Activated CD8-positive, alpha-beta memory T cell treated with anti-CD3 and anti-CD28 coated beads, Interleukin-2, amount 50 U/mL, for 24 hours (primary cell): ENCODE data around the gene PUM1.
"Not testable (repeated sequence)": the region's sequence is repeated elsewhere in the genome, so short reads cannot be mapped to it uniquely, and the experiment has no call there.

Source experiments
- DNase-seq: peaks from one replicate; pipeline ENCODE4 v3.0.0-alpha.2; 2020; ENCODE audit errors: extremely low read depth

The PUM1 gene

DNA sequence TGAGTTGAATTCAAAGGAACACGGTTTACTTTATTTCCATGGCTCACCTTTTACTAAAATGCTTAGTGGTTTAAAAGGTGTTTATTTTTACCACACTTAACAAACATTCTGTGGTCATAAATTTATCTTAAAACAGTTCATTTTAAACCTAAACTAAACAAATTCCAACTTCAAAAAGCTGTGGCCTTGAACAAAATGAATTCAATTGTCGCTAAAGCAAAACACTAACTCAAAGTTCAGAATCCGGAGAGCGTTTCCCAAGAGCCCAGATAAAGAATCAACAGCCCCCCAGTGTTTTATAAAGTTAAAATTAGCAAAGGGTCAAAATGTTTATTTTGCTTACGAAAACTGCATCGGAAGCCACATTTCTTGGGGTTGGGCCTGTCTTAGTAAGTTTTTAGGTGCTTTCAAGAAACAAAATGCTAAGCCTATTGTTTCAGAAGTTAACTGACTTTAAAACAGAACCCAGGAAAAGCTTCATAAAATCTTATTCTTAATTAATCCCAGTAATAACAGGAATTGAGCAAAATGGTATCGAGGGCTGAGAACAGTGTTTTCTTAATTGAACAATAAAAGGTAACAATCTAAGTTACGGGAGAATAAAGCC lies 1.3 kb downstream of the PUM1 start:
- DNase-seq: no peak

DNA sequence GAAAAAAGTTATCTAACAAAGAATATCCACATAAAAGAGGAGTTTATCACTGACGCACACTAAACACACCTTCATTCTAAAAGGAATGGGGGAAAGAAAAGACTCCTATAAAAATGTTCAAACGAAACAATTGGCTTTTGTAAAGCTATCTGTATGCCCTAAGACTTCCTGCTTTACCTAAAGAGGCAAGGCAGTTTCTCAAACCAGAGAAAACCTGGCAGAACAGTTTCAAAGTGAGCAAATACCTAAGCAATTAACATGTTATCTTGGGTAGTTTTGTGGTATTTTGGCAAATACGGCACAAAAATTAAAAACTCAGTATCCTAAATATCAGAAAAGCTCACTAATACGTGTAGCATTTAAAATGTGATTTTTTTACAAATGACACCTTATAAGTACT lies 1.9 kb downstream of the PUM1 start:
- DNase-seq: no peak

DNA sequence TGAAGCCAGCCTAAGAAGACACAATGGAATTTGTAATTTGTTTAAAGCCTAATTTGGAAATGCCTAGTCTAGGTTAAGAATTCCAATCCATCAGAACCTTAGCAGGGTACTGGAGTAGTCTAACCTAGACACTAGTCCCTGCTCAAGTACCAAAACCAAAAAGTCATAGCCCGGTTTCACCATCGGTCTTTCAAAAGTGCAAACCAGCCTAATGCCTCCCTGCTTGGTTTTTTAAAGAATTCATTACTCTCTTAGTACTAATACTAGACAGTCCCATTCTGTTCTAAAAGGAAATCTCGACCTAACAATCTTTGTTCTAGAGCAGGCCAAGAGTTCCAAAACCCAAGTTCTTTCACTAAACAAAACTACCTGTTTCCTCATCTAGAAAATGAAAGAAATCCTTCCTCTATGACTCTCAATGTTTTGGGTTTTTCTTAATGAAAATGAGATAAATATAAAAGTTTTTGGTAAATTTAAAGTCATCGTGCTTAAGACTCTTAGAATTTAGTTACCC lies 2.6 kb downstream of the PUM1 start:
- DNase-seq: no peak

DNA sequence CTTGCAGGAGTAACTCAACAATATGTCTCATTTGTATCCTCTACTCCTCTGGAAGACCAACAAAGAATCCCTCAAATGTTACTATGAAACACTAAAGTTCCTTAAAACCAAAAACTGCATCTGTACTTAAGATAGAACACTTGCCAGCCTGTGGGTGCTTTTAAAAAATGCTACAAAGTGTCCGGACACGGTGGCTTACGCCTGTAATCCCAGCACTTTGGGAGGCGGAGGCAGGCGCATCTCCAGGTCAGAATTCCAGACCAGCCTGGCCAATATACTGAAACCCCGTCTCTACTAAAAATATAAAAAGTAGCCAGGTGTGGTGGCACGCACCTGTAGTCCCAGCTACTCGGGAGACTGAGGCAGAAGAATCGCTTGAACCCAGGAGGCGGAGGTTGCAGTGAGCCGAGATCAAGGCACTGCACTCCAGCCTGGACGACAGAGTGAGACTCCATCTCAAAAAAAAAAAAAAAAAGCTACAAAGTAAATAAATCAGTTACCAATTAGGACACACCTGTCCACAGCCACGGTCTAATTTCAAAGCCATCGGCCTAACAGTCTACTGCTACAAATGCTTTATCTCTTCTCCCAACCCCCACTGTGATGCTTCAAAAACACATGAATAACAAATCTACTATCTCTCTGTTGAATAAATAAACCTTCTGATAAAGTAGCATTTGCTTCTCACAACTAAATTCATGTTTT lies 3.2 kb downstream of the PUM1 start:
- DNase-seq: not testable (repeated sequence)

DNA sequence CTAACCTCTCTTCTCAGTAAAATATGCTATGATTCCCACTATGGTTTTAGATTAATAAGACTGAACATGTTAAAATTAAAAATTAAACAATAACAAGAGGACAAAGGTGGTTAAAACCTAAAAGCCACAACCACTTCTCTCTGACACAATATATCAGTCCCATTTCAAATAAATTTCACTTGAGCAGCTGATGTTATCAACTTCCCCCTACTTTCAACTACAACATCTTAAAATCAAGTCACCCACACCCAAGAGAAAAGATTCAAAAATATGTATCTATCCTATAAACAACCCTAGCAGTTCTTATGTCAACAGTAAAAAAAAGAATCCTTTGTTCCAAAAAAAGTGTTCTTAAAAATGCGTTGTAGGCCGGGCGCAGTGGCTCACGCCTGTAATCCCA lies 7.5 kb downstream of the PUM1 start:
- DNase-seq: no peak

DNA sequence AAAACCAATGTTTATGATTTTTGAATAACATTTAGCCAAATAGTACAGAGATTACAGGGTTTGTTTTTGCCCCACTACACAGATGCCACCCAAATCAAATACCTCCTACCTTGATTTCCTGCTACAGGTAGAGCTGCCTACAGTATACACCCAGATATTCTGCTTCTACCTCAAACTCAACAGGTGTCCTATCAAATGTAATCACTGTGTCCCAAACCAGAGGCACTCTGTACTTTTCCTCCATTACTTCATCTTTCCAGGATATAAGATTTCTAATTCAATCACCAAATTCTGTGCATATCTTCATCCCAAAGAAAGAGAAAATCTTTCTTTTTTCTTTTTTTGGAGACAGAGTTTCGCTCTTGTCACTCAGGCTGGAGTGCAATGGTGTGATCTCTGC lies 9.6 kb downstream of the PUM1 start:
- no peak for DNase-seq

DNA sequence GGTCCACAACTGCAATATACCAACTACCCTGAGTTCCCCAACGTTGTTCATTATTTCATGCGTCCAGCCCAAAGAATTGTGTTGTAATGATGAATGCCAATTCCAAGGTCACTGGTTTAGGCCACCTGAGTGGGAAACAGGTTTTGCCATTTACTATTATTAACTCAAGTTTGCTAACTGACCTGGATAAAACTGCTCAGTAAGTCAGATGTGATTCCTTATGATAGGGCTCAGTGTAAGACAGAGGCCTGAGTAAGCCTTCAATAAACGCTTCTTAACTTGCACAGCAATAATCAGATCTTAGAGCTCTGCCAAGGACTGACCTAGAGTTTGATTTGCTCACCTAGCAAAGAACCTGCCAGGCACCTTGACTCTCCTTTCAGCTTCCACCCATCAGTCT lies 10.0 kb downstream of the PUM1 start:
- DNase-seq: no peak

DNA sequence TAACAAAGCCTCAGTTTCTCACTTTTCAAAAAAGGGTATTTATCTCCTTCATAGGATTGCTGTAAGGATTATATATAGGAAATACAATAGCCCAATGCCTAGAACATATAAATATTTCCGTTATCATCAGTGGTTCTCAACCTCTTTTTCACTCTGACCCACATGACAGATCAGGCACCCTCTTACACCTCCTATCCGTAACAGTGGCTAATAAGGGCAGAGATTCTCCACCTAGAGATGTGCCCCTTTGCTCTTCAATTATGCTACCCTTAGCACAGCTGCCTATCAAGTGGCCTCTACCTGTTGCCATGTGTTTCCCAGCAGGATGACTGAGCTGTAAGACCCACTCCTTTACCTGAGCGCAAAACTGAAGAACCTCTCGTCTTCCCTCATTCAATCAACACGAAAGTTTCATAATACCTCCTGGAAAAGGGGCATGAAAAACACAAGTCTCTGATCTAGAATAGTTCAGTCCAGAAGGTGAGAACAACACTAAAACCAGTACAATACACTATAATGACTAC lies 10.5 kb downstream of the PUM1 start:
- no peak for DNase-seq

DNA sequence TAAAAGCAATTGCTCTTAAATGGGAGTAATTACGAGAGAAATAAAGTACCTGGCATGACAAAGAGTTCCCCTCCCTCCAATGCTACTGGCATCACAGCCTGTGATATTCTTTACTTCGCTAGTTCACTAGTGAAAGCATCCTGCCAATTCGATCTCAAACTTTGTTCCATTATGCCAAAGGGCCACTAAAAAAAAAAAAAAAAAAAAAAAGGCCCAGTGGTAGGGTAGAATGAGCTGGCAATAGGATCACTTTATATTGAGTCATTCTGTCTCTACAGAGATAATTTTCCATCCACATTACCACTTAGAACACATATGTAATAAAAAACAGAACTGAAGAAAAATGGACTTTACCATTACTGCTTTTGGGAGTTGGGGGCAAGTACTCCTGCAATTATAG lies 11.2 kb downstream of the PUM1 start:
- no peak for DNase-seq

DNA sequence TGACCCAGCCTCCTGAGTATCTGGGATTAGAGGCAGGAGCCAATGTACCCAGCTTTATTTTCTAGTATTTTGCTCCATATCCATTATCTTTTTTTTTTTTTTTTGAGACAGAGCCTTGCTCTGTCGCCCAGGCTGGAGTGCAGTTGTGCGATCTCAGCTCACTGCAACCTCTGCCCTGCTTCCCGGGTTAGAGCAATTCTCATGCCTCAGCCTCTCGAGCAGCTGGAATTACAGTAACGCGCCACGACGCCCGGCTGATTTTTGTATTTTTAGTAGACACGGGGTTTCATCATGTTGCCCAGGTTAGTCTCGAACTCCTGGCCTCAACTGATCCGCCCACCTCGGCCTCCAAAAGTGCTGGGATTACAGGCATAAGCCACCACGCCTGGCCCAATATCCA lies 12.9 kb downstream of the PUM1 start:
- not testable (repeated sequence) for DNase-seq

DNA sequence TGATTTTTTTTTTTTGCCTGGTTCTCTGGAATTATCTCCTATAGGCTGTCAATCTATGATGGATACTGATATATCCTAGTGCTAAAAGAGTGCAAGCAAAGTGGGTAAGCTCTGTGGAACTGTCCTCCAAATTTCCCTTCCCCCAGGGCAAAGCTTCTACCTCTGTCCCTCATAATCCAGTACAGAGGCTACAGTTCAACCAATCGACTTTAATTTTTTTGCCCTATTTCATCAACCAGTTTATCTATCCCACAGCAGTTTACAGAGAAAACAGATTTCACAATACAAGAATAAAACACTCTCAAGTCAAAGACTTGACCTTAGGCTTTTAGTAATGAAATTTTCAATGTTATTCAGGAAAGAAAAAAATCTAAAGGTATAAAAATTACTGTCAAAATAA lies 13.9 kb downstream of the PUM1 start:
- DNase-seq: no peak

DNA sequence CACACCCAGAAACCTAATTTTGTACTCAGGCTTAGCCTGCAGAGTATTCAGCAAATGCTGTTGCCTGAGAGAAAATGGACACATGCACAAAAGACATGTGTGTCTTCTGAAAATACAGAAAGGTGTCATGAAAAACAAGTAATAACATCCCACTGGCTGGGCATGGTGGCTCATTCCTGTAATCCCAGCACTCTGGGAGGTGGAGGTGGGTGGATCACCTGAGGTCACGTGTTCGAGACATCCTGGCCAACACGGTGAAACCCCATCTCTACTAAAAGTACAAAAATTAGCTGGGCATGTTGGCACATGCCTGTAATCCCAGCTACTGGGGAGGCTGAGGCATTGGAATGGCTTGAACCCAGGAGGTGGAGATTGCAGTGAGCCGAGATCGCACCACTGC lies 18.0 kb downstream of the PUM1 start:
- not testable (repeated sequence) for DNase-seq

DNA sequence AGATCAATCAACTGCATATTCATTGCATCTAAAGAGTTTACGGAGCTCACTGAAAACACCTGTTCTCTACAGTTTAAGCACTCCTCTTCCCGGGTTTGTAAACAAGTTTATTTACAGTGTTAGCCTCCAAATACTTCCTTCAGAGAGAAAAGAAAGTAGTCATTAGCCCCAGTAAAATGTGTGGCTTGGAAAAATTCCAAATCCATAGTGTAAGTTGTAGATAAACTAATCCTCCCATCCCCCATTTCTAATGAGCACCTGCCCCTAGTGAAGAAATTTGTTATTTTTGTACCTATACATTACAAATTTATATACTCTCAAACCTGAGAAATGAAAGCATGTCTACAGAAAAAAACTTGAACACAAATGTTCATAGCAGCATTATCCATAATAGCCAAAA lies 21.9 kb downstream of the PUM1 start:
- DNase-seq: no peak

DNA sequence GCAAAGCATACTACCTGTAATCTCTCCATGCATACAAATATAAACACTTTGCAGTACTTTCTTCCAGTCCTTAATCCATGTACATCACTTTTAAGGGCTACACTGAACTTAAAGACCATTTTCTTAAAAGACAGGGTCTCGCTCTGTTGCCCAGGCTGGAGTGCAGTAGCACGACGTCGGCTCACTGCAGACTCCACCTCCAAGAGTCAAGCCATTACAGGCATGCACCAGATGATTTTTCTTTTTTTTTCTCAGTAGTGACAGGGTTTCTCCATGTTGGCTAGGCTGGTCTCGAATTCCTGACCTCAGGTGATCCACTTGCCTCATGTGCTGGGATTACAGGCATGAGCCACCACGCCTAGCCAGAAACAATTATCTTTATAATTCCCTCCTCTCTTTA lies 22.9 kb downstream of the PUM1 start:
- DNase-seq: no peak

DNA sequence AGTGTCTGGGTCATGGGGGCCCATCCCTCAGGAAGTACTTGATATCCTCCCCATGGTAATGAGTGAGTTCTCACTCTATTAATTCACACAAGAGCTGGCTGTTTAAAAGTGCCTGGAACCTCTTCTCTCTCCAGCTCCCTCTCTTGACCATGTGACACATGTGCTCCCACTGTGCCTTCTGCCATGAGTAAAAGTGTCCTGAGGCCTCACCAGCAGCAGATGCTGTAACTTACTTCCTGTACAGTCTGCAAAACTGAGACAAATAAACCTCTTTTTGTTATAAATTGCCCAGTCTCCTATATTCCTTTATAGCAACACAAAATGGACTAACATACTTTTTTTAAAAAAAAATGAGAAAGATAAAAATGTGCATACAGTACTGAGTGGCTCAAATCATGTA lies 24.0 kb downstream of the PUM1 start:
- no peak for DNase-seq

DNA sequence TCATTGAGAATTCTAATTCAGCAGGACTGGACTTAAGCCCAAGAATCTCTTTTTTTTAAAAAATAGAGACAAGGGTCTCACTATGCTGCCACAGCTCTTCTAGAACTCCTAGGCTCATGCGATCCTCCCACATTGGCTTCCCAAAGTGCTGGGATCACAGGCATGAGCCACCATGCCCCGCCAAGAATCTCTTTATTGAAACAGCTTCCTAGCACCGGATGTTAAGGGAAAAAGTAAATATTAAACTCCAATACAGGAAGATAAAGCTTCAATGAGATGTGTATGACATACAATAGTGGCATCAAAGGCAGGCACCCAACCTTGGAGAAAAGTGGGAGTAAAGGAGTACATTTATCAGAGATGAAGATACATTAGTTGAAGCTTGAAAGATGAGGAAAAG lies 25.5 kb downstream of the PUM1 start:
- DNase-seq: no peak

DNA sequence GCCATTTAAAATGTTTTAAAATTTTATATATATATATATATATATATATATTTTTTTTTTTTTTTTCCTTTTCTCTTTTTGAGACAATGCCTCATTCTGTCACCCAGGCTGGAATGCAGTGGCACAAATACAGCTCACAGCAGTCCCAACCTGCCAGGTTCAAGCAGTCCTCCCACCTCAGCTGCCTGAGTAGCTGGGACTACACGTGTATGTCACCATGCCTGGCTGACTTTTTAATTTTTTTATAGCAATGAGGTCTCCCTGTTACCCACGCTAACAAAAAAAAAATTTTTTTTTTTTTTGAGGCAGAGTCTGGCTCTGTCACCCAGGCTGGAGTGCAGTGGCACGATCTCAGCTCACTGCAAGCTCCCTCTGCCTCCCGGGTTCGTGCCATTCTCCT lies 26.6 kb downstream of the PUM1 start:
- not testable (repeated sequence) for DNase-seq

DNA sequence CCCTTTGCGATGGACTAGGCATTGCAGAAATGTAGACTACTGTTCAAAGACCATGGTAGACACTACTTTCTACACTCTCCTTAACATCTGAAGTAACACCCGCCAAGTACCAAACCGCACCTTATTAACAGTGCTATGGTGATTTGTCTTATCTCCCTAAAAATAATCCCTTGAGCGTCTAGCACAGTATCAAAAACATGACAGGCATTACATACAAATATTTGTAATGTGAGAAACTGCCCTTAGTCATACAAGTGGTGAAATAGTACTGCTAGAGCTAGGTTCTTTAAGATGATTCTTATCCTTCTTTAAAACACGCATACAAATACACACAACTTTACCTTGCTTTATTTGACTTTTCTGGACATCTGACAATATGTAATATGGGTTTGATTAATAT lies 27.2 kb downstream of the PUM1 start:
- no peak for DNase-seq

DNA sequence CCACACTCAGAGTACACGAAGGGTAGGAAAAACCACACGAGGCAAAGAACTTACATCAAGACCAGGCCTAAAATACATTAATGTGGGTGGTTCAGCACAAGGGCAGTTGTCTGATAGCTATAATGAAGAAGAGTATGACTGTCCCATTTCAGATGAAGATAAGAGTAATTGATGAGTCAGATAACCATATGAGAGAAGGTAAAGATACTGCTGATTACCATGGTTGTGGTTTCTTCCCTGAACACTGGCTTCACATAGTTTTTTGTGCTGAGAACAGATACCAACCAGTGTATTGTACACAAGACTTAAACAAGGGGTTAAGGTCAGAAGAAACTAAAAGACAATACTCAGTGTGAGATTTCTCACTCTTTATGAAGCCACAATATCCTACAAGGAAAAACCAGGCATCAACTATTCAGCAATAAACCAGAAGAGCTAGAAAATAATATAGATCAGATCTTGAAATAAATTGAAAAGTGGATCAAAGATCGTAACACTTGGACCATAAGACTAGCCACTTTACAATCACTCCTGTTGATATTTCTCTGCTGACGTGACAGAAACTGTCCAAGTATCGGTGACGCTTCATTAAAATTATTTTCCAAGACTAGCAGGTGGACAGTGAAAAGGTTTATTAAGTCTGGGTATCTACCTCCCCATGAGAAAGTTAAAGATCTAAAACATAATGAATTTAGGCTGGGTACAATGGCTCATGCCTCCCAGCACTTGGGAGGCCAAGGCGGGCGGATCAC lies 28.6 kb downstream of the PUM1 start:
- DNase-seq: no peak

DNA sequence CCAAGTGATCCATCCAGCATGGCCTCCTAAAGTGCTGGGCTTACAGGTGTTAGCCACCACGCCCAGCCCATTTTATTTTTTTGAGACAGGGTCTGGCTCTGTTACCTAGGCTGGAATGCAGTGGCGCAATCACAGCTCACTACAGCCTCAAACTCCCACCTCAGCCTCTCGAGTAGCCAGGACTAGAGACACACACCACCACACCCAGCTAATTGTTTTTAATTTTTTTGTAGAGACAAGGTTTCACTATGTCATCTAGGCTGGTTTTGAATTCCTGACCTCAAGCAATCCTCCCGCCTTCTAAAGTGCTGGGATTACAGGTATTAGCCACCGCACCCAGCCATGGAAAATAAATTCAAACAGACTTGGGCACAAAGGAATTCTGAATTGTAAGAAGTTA lies 31.9 kb downstream of the PUM1 start:
- no peak for DNase-seq

DNA sequence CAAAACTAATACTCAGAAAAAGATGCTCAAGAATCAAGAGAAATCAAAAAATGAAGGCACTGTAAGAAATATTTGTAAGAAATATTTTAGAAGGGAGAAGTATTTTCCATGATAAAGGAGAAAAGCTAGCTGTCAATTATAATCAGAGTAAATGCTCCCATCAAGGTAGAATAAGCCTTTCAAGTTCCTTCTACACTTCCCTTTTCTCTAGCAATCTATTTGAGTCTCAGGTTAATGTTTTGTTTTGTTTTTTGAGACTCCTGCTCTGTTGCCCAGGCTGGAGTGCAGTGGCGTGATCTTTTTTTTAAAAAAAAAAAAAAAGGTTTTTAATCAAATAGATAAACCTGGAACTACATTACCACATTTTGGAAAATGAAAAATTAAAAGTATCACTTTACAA lies 33.3 kb downstream of the PUM1 start:
- DNase-seq: no peak

DNA sequence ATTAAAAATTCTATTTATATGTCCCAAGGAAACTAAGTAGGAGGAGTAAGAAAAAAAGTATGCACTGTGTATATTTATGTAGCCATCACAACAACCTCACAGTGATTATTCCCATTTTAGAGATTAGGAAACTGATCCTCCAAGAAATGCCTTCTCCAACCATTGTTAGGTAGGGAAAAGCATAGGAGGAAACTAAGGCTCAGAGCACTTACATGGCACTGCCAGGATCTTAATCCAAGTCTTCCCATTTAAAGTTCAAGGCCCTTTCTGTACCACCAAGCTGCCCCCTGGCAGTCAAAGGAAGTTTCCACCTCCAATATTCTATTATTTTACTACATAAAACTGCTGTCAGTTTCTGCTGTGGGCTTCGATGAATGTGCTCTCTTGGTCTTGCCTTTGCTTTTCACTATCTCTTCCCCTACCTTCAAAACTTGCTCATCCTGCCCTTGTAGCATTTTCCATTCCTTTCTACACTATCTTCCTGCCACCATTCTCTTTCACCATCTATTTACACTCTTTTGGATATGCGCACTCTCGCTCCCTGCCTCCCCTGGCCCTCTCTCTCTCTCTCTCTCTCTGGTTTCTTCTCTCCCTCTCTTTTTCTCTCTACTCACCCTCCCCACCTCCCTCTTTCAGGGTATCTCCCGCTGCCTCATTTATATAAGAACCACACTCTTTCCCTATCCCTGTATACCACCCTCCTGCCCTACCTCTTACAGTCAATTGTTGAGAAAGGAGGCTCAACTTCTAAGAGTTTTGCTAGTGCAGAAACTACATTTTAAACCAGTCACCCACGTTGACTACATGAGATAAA lies 34.0 kb downstream of the PUM1 start:
- DNase-seq: no peak
